HT1080 (cell line): ENCODE results near the gene MPP2. TPM values are rescaled to one million over a fixed set of nuclear protein-coding genes. Genes with fewer than 3 reads are reported as not detected.
"Not testable (repeated sequence)": the region's sequence is repeated elsewhere in the genome, so short reads cannot be mapped to it uniquely, and the experiment has no call there.

Experiments
- DNase-seq: peaks from one replicate; pipeline ENCODE4 v3.0.0-alpha.2; 2015; ENCODE audit warnings: low read depth
- total RNA-seq: library from RNA; depleted of rRNA; stranded (reverse); fragments of >200 nt; shearing (Covaris generic); gene quantifications from 2 replicates; pipeline ENCODE4 v1.2.3, GENCODE V29; 2014

Gene MPP2
- total RNA-seq, 1 experiment from 2014 or later: 0.27 TPM

GRCh38 chr17:43931062-43931571 is 23.8 kb upstream of the MPP2 start:
- DNase-seq: no peak

GRCh38 chr17:43928609-43929008 is 21.3 kb upstream of the MPP2 start:
- DNase-seq: no peak

GRCh38 chr17:43927929-43928328 is 20.6 kb upstream of the MPP2 start:
- not testable (repeated sequence) for DNase-seq

- DNase-seq: no peak
Measured at GRCh38 chr17:43927060-43927864, 19.9 kb upstream of the MPP2 start.

- no peak for DNase-seq
Measured at GRCh38 chr17:43924558-43924957, 17.2 kb upstream of the MPP2 start.

- no peak for DNase-seq
Measured at GRCh38 chr17:43920500-43921095, 13.3 kb upstream of the MPP2 start.

- DNase-seq: no peak
Measured at GRCh38 chr17:43918026-43918389, 10.7 kb upstream of the MPP2 start.

GRCh38 chr17:43917348-43918025 is 10.2 kb upstream of the MPP2 start:
- DNase-seq: no peak

- DNase-seq: no peak
Measured at GRCh38 chr17:43917016-43917347, 9.6 kb upstream of the MPP2 start.

- DNase-seq: no peak
Measured at GRCh38 chr17:43916385-43916784, 9.0 kb upstream of the MPP2 start.

GRCh38 chr17:43915559-43915958 is 8.2 kb upstream of the MPP2 start:
- DNase-seq: no peak

GRCh38 chr17:43914451-43914850 is 7.1 kb upstream of the MPP2 start:
- DNase-seq: no peak

- DNase-seq: no peak
Measured at GRCh38 chr17:43913584-43913983, 6.2 kb upstream of the MPP2 start.

GRCh38 chr17:43912635-43913304 is 5.4 kb upstream of the MPP2 start:
- no peak for DNase-seq

- DNase-seq: no peak
Measured at GRCh38 chr17:43911904-43912303, 4.6 kb upstream of the MPP2 start.

- DNase-seq: no peak
Measured at GRCh38 chr17:43909537-43910231, 2.3 kb upstream of the MPP2 start.

GRCh38 chr17:43907998-43908721 is 824 bp upstream of the MPP2 start:
- DNase-seq: no peak

- DNase-seq: no peak
Measured at GRCh38 chr17:43906951-43907424, 348 bp downstream of the MPP2 start.

GRCh38 chr17:43905985-43906852 is 1.1 kb downstream of the MPP2 start:
- no peak for DNase-seq
